Mucosa of stomach (tissue), 1 donor: ENCODE measurements around the gene FILIP1.
"Not testable (repeated sequence)": the region's sequence is repeated elsewhere in the genome, so short reads cannot be mapped to it uniquely, and the experiment has no call there.

Experiments
- H3K27me3 ChIP-seq: one replicate; pipeline ENCODE4 v1.7.0; 2013; ENCODE audit warnings: mild to moderate bottlenecking, low read length; ENCODE audit not compliant: control insufficient read depth, insufficient read depth
- H3K36me3 ChIP-seq: one replicate; pipeline ENCODE4 v1.7.0; 2013; ENCODE audit warnings: low read length; ENCODE audit not compliant: control insufficient read depth, insufficient read depth
- H3K4me1 ChIP-seq: one replicate; pipeline ENCODE4 v1.7.0; 2013; ENCODE audit warnings: mild to moderate bottlenecking, low read length; ENCODE audit not compliant: control insufficient read depth, insufficient read depth
- H3K4me3 ChIP-seq: one replicate; pipeline ENCODE4 v1.7.0; 2013; ENCODE audit warnings: low read length
- H3K9ac ChIP-seq: one replicate; pipeline ENCODE4 v1.7.0; 2013; ENCODE audit warnings: mild to moderate bottlenecking, low read length, moderate library complexity
- H3K9me3 ChIP-seq: one replicate; pipeline ENCODE4 v1.7.0; 2013; ENCODE audit warnings: mild to moderate bottlenecking, low read length, moderate library complexity; ENCODE audit not compliant: control insufficient read depth
- donor health status: Pancreatic carcinoma.

The FILIP1 gene

DNA sequence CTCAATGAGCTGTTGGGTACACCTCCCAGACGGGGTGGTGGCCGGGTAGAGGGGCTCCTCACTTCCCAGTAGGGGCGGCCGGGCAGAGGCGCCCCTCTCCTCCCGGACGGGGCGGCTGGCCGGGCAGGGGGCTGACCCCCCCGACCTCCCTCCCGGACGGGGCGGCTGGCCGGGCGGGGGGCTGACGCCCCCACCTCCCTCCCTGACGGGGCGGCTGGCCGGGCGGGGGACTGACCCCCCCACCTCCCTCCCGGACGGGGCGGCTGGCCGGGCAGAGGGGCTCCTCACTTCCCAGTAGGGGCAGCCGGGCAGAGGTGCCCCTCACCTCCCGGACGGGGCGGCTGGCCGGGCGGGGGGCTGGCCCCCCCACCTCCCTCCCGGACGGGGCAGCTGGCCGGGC, 52.1 kb downstream of the FILIP1 start:
- H3K4me3 ChIP-seq, H3K4me1 ChIP-seq, H3K9me3 ChIP-seq, H3K36me3 ChIP-seq, H3K9ac ChIP-seq, H3K27me3 ChIP-seq: not testable (repeated sequence)

DNA sequence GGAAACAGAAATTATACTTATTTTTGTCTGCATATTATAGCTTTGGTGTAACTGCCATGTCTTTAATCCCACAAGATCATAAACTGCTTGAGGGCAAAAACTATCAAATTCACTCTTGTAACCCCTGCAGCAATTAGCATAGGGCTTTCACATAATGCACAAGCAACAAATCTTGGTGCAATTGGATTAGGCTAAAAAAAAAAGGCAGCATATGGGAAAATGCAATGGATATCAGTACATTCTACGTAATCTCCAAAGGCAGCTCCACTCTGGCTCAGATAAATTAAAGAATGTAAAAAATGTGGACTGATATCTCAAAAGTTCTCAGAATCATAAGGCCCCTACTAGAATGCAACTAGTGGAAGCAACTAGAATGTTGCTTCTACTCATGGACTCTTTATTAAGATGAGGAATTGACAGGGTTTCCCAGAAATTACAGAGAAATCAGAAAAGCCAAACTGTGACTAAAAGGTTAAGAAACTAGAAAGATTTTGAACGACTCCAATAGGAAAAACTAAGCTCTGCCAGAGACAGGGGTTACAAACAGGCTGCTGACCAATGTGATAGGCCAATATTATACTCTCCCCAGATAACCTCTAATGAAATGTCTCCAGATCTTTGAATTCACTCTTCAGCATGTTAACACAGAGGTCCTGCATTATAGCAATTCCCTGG, 55.0 kb downstream of the FILIP1 start:
- no peaks in the 10 kb centered on the region for H3K36me3 ChIP-seq
- H3K9me3 ChIP-seq = no peaks in the 10 kb centered on the region
- no peak overlapping the region for H3K4me3 ChIP-seq
- no peak overlapping the region for H3K9ac ChIP-seq
- no peaks in the 10 kb centered on the region for H3K4me1 ChIP-seq
- H3K27me3 ChIP-seq = no peaks in the 10 kb centered on the region

DNA sequence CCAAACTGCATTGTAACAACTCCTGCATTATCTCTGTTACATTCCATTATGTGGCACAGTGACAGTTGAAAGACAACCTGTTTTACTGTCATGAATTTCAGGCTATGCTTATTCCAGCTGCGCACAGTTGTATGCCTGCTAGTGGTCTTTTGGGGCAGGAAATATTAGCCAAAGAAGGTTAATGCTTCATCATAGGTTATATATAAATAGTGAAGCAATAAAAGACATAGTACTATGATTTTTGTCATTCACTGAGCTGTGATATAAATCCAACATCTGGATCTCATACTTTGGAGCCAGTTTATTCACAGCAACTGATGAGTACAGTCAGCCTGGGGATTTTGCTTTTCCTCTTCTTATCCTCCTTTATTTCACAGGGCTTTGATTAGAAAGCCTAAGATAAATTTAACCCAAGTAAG, 55.6 kb downstream of the FILIP1 start:
- Histone ChIP-seq H3K9ac (no peak overlapping the region), H3K9me3 (no peaks in the 10 kb centered on the region), H3K4me3 (no peak overlapping the region), H3K27me3 (no peaks in the 10 kb centered on the region), H3K4me1 (no peaks in the 10 kb centered on the region), H3K36me3 (no peaks in the 10 kb centered on the region)

DNA sequence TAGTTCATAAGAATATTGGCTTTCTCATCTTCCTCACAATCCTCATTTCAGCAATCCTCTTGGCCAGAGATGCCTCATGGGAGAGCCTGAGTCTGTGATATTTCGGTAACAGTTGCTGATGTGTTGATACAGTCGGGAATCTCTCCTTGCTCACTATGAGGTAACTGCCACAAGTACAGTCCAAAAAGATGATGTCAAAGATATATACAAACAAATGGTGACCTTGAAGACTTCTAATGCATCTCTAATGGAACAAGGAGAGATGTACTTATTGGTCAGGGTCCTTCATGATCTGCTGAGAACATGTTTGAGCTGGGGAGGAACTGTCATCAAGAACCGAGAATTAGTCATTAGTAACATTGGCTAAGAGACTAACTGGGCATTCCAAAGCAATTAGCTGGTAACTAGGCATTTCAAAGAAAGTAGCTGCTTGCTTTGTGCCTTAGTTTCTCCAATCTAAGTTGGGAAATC, 56.1 kb downstream of the FILIP1 start:
- Histone ChIP-seq H3K4me3 (no peak overlapping the region), H3K9me3 (no peaks in the 10 kb centered on the region), H3K9ac (no peak overlapping the region), H3K4me1 (no peaks in the 10 kb centered on the region), H3K36me3 (no peaks in the 10 kb centered on the region), H3K27me3 (no peaks in the 10 kb centered on the region)

DNA sequence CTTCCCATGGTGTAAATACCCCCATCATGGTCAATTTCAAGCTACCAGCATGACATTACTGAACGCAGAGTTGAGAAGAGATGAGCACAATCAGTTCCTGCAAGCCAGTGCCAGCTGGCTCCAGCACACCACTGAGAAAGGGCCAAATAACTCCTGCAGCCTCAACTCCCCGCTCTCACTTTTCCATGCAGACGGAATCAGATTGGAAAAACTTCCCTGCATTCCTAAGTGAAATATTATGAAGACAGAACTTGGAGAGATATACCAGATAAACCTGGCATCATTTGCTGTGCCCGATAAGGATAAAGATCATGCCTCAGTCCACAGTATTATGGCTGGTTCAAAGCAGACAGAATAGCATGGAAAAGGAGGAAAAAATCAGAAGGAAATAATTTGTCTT, 56.7 kb downstream of the FILIP1 start:
- no peaks in the 10 kb centered on the region for H3K9me3 ChIP-seq
- no peak overlapping the region for H3K4me3 ChIP-seq
- H3K36me3 ChIP-seq = no peaks in the 10 kb centered on the region
- no peaks in the 10 kb centered on the region for H3K27me3 ChIP-seq
- H3K9ac ChIP-seq = no peak overlapping the region
- H3K4me1 ChIP-seq = no peaks in the 10 kb centered on the region

DNA sequence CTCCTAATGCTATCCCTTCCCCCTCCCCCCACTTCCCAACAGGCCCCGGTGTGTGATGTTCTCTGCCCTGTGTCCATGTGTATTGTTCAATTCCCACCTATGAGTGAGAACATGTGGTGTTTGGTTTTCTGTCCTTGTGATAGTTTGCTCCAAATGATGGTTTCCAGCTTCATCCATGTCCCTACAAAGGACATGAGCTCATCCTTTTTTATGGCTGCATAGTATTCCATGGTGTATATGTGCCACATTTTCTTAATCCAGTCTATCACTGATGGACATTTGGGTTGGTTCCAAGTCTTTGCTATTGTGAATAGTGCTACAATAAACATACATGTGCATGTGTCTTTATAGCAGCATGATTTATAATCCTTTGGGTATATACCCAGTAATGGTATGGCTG, 60.8 kb downstream of the FILIP1 start:
- not testable (repeated sequence) for H3K4me1 ChIP-seq, H3K9me3 ChIP-seq, H3K9ac ChIP-seq, H3K27me3 ChIP-seq, H3K4me3 ChIP-seq, H3K36me3 ChIP-seq

GRCh38 chr6:75431379-75431778, 62.2 kb downstream of the FILIP1 start:
- H3K9me3 ChIP-seq = no peaks in the 10 kb centered on the region
- H3K36me3 ChIP-seq = no peaks in the 10 kb centered on the region
- no peaks in the 10 kb centered on the region for H3K27me3 ChIP-seq
- no peak overlapping the region for H3K4me3 ChIP-seq
- H3K9ac ChIP-seq = no peak overlapping the region
- H3K4me1 ChIP-seq = no peaks in the 10 kb centered on the region

DNA sequence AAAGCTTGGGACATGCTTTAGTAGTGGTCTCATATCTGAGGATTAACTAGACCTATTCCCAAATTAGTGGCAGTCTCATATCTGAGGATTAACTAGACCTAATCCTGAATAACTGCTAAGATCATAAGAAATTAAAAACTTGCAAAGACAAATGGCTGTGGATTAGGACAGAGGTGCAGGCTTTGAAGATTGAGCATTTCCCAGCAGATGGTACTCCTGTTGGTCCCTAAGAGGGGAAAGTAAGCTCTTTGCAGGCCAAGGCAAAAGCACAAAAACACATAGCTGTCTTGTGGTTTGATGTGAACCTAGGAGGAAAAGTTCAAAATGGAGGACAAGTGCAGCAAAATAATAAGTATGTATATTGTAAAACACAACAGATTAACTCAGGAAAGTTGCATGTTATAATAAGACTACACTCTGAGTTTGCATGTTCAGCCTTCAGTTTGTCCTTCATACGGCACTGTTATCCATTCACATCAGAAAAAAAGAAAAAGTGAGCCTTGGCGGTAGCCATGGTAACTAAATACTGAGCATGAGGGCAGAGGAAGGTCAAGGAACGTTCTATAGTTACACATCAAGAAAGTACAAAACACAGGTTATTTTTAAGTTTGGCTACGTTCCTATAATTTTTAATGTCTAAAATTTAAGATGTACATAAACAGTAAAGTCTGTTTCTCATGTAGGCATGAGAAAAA, 62.8 kb downstream of the FILIP1 start:
- Histone ChIP-seq H3K9ac (no peak overlapping the region), H3K4me3 (no peak overlapping the region), H3K9me3 (no peaks in the 10 kb centered on the region), H3K4me1 (no peaks in the 10 kb centered on the region), H3K27me3 (no peaks in the 10 kb centered on the region), H3K36me3 (no peaks in the 10 kb centered on the region)

- no peaks in the 10 kb centered on the region for H3K9me3 ChIP-seq
- H3K4me1 ChIP-seq = no peaks in the 10 kb centered on the region
- no peak overlapping the region for H3K9ac ChIP-seq
- no peak overlapping the region for H3K4me3 ChIP-seq
- no peaks in the 10 kb centered on the region for H3K36me3 ChIP-seq
- no peaks in the 10 kb centered on the region for H3K27me3 ChIP-seq
Measured at GRCh38 chr6:75429061-75429703, 64.4 kb downstream of the FILIP1 start.

- H3K9ac ChIP-seq = no peak overlapping the region
- H3K4me3 ChIP-seq = no peak overlapping the region
- no peaks in the 10 kb centered on the region for H3K36me3 ChIP-seq
- H3K9me3 ChIP-seq = no peaks in the 10 kb centered on the region
- H3K4me1 ChIP-seq = no peaks in the 10 kb centered on the region
- no peaks in the 10 kb centered on the region for H3K27me3 ChIP-seq
Measured at GRCh38 chr6:75428204-75428603, 65.4 kb downstream of the FILIP1 start.

DNA sequence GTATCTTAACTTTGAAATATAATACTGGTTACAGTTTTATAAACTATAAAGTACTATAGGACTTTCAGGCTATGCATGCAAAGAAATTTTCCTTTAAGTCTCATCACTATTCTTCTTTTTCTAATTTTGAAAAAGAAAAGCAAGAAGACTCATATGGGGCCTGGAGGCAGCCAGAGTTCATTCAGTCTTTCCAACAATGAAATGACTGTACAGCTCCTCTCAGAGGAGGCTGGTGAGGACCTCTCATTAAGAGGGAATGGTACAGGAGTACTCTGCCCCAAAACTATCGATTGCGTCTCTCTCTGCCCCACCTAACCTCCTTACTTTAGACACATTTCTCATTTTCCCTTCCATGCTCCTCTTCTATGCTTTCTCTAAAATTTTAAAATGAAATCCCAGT, 66.3 kb downstream of the FILIP1 start:
- no peaks in the 10 kb centered on the region for H3K4me1 ChIP-seq
- no peaks in the 10 kb centered on the region for H3K27me3 ChIP-seq

More for the DNA sequence above, 66.3 kb downstream of the FILIP1 start:
- no peaks in the 10 kb centered on the region for H3K9me3 ChIP-seq
- H3K9ac ChIP-seq = no peak overlapping the region
- H3K36me3 ChIP-seq = no peaks in the 10 kb centered on the region
- H3K4me3 ChIP-seq = no peak overlapping the region
